Astrocyte (in vitro differentiated cells and primary cell): ENCODE results near the gene TULP4. TPM values are rescaled to one million over a fixed set of nuclear protein-coding genes. Genes with fewer than 3 reads are reported as not detected.
"Not testable (repeated sequence)": the region's sequence is repeated elsewhere in the genome, so short reads cannot be mapped to it uniquely, and the experiment has no call there.

Experiments
- DNase-seq: peaks from one replicate; pipeline ENCODE4 v3.0.0-alpha.2; 2010; ENCODE audit warnings: low read depth
- FAIRE-seq: peaks from 2 replicates; lab custom pipeline; 2011; peaks lifted over from hg19 to GRCh38; lab: Jason Lieb, UNC
- H2AFZ ChIP-seq: 2 replicates; pipeline ENCODE4 v1.6.0; 2012; ENCODE audit warnings: low read depth, low read length, inconsistent platforms
- H3K27ac ChIP-seq: 2 replicates; pipeline ENCODE4 v1.5.1; 2011; ENCODE audit warnings: low read depth, low read length, inconsistent platforms
- H3K27me3 ChIP-seq: 2 replicates; pipeline ENCODE4 v1.6.0; 2011; ENCODE audit warnings: low read length, inconsistent platforms; ENCODE audit not compliant: insufficient read depth
- H3K36me3 ChIP-seq: 2 replicates; pipeline ENCODE4 v1.5.1; 2011; ENCODE audit warnings: low read length, inconsistent platforms; ENCODE audit not compliant: insufficient read depth
- H3K4me1 ChIP-seq: 2 replicates; pipeline ENCODE4 v1.5.1; 2011; ENCODE audit warnings: low read length, inconsistent platforms; ENCODE audit not compliant: insufficient read depth
- H3K4me2 ChIP-seq: 2 replicates; pipeline ENCODE4 v1.6.0; 2012; ENCODE audit warnings: low read length, inconsistent platforms
- H3K4me3 ChIP-seq: 2 replicates; pipeline ENCODE4 v1.5.1; 2011; ENCODE audit warnings: low read depth, mild to moderate bottlenecking, low read length, inconsistent platforms; ENCODE audit not compliant: insufficient read depth
- H3K79me2 ChIP-seq: 2 replicates; pipeline ENCODE4 v1.6.0; 2012; ENCODE audit warnings: mild to moderate bottlenecking, low read length, inconsistent platforms; ENCODE audit not compliant: insufficient read depth
- H3K9ac ChIP-seq: 2 replicates; pipeline ENCODE4 v1.6.0; 2012; ENCODE audit warnings: mild to moderate bottlenecking, low read length, inconsistent platforms
- H3K9me3 ChIP-seq: 2 replicates; pipeline ENCODE4 v1.5.1; 2012; ENCODE audit warnings: low read depth, mild to moderate bottlenecking, low read length, inconsistent platforms; ENCODE audit not compliant: insufficient read depth
- H4K20me1 ChIP-seq: 2 replicates; pipeline ENCODE4 v1.6.0; 2012; ENCODE audit warnings: low read length, inconsistent platforms; ENCODE audit not compliant: insufficient read depth
- H3K27ac Mint-ChIP-seq: one replicate; pipeline ENCODE4 v1.8.0; 2021; ENCODE audit warnings: mild to moderate bottlenecking, mixed read lengths; ENCODE audit not compliant: unreplicated experiment
- H3K27me3 Mint-ChIP-seq: one replicate; pipeline ENCODE4 v1.8.0; 2021; ENCODE audit warnings: low read depth, mixed read lengths; ENCODE audit not compliant: unreplicated experiment
- H3K36me3 Mint-ChIP-seq: one replicate; pipeline ENCODE4 v1.8.0; 2021; ENCODE audit warnings: low read depth, mixed read lengths; ENCODE audit not compliant: unreplicated experiment
- H3K4me1 Mint-ChIP-seq: one replicate; pipeline ENCODE4 v1.8.0; 2021; ENCODE audit warnings: low read depth, mixed read lengths; ENCODE audit not compliant: unreplicated experiment
- H3K4me3 Mint-ChIP-seq: one replicate; pipeline ENCODE4 v1.8.0; 2021; ENCODE audit warnings: mild to moderate bottlenecking, moderate library complexity, mixed read lengths; ENCODE audit not compliant: unreplicated experiment
- H3K9me3 Mint-ChIP-seq: one replicate; pipeline ENCODE4 v1.8.0; 2021; ENCODE audit warnings: mild to moderate bottlenecking, mixed read lengths; ENCODE audit not compliant: unreplicated experiment
- CTCF ChIP-seq: IDR thresholded peaks from 2 replicates; pipeline ENCODE4 v1.5.1; 2011; ENCODE audit warnings: low read depth, mild to moderate bottlenecking, inconsistent platforms, low read length, moderate library complexity; ENCODE audit not compliant: insufficient read depth
- EZH2 ChIP-seq: IDR thresholded peaks from 2 replicates; pipeline ENCODE4 v1.6.1; 2012; ENCODE audit warnings: mild to moderate bottlenecking, low read length, inconsistent platforms; ENCODE audit not compliant: insufficient read depth
- total RNA-seq: library from RNA; stranded (reverse); gene quantifications from 2 replicates; pipeline ENCODE4 v1.2.1, GENCODE V29; 2021

Gene TULP4
- total RNA-seq, 1 donor from 2014 or later: 91.2 TPM

DNA sequence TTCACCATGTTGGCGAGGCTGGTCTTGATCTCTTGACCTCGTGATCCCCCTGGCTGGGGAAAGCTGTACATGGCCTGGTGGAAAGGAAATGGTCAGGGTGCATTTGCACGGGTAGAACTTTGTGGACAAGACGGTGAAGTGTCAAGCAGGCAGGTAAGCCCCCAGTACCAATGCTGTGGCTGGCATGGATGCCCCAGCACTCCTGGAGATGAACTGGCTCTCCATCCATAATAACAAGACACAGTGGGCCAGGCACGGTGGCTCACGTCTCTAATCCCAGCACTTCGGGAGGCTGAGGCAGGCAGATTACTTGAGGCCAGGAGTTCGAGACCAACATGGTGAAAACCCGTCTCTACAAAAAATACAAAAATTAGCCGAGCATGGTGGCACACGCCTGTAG lies 210.4 kb downstream of the TULP4 start:
- Histone ChIP-seq H3K79me2 (no peaks in the 10 kb centered on the region), H2AFZ (no peak overlapping the region), H3K9ac (no peak overlapping the region), H3K4me2 (no peak overlapping the region), H3K4me1 (peaks cover 9% of the 10 kb centered on the region), H4K20me1 (no peaks in the 10 kb centered on the region), H3K27ac (no peak overlapping the region), H3K4me3 (no peak overlapping the region), H3K27me3 (no peaks in the 10 kb centered on the region), H3K9me3 (peaks cover 2% of the 10 kb centered on the region), H3K36me3 (no peaks in the 10 kb centered on the region)
- DNase-seq (no peak), FAIRE-seq (no peak)
- H3K27me3 Mint-ChIP-seq: peaks cover 21% of the 10 kb centered on the region
- H3K4me3 Mint-ChIP-seq: no peak overlapping the region
- H3K27ac Mint-ChIP-seq: no peak overlapping the region
- H3K36me3 Mint-ChIP-seq: peaks cover 10% of the 10 kb centered on the region
- peaks cover 9% of the 10 kb centered on the region for H3K4me1 Mint-ChIP-seq
- TF ChIP-seq EZH2 (no peak), CTCF (no peak)
- H3K9me3 Mint-ChIP-seq: peaks cover 18% of the 10 kb centered on the region

DNA sequence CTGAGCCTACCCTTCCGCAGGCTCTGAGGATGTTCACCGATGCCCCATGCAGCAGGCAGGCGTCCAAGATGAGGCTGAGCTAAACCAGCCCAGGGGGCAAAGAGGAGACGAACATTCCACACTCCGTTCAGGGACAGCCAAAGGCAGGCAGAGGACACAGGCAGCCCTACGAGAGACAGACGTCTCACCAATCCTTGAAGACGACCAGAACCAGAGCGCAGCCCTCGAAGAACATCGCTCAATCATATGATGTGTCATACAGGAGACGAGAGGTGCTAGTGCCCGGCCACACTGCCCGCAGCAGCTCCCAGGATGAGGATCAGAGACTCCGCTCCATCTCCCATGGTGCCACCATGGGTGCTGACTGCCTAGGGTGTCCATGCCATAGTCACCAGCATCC lies 212.0 kb downstream of the TULP4 start:
- no peaks in the 10 kb centered on the region for H3K79me2 ChIP-seq
- H3K4me3 ChIP-seq: no peak overlapping the region
- H3K36me3 ChIP-seq: no peaks in the 10 kb centered on the region
- H3K4me1 ChIP-seq: no peaks in the 10 kb centered on the region
- DNase-seq: no peak
- no peak for FAIRE-seq
- H3K4me2 ChIP-seq: no peak overlapping the region
- no peak overlapping the region for H2AFZ ChIP-seq
- no peak overlapping the region for H3K27ac ChIP-seq
- Mint-ChIP-seq H3K4me3 (no peak overlapping the region), H3K4me1 (no peaks in the 10 kb centered on the region), H3K36me3 (peaks cover 10% of the 10 kb centered on the region), H3K27me3 (peaks cover 26% of the 10 kb centered on the region), H3K27ac (no peak overlapping the region), H3K9me3 (peaks cover 23% of the 10 kb centered on the region)
- peaks cover 2% of the 10 kb centered on the region for H3K9me3 ChIP-seq
- H4K20me1 ChIP-seq: no peaks in the 10 kb centered on the region
- H3K27me3 ChIP-seq: no peaks in the 10 kb centered on the region
- TF ChIP-seq EZH2 (no peak), CTCF (no peak)
- H3K9ac ChIP-seq: no peak overlapping the region

DNA sequence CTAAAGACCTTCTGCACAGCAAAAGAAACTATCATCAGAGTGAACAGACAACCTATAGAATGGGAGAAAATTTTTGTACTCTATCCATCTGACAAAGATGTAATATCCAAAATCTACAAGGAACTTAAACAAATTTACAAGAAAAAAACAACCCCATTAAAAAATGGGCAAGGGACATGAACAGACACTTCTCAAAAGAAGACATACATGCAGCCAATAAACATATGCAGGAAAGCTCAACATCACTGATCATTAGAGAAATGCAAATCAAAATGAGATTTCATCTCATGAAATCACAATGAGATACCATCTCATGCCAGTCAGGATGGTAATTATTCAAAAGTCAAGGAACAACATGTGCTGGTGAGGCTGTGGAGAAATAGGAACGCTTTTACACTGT lies 215.6 kb downstream of the TULP4 start:
- H3K9ac ChIP-seq, H3K36me3 ChIP-seq, H3K4me1 ChIP-seq, H2AFZ ChIP-seq, H3K36me3 Mint-ChIP-seq, H3K27ac ChIP-seq, H4K20me1 ChIP-seq, H3K79me2 ChIP-seq, FAIRE-seq, H3K4me2 ChIP-seq, H3K4me3 Mint-ChIP-seq, H3K27ac Mint-ChIP-seq, H3K9me3 ChIP-seq, DNase-seq, H3K4me1 Mint-ChIP-seq, H3K4me3 ChIP-seq, H3K27me3 ChIP-seq: not testable (repeated sequence)
- peaks cover 29% of the 10 kb centered on the region for H3K27me3 Mint-ChIP-seq
- peaks cover 27% of the 10 kb centered on the region for H3K9me3 Mint-ChIP-seq
